RWPE1 (cell line): ENCODE data around the gene ADAM17.

Source experiments
- CTCF ChIA-PET: fragments of 350-600 bp; sonication (Branson Sonifier 250); formaldehyde crosslinking; extraction: SDS; loops from one replicate; lab custom pipeline; 2021; lab: Yijun Ruan, JAX
- POLR2A ChIA-PET: fragments of 400-600 bp; formaldehyde crosslinking; extraction: SDS; loops from one replicate; lab custom pipeline; 2020; ENCODE audit warnings: antibody characterized with exemption; ENCODE audit not compliant: low non-redundant PET; lab: Yijun Ruan, JAX
- DNase-seq: peaks from one replicate; pipeline ENCODE4 v3.0.0; 2012; ENCODE audit warnings: low spot score
- H3K27ac ChIP-seq: fragments of 450-650 bp; 2 replicates; pipeline ENCODE4 v1.5.1; 2017
- CTCF ChIP-seq: fragments of 450-650 bp; conservative IDR thresholded peaks from 2 replicates; pipeline ENCODE4 v1.5.1; 2017; ENCODE audit warnings: low read depth, mild to moderate bottlenecking

Gene ADAM17

GRCh38 chr2:9463698-9464034 lies 92.0 kb downstream of the ADAM17 start:
- TF ChIP-seq CTCF = no peak
- DNase-seq = no peak
- POLR2A ChIA-PET = no interaction called here
- CTCF ChIA-PET = no interaction called here
- H3K27ac ChIP-seq = no peak overlapping the region

GRCh38 chr2:9462886-9463697 lies 92.5 kb downstream of the ADAM17 start:
- CTCF ChIA-PET = interaction anchor here (0.8 kb wide), 1 partner anchor 15 kb away, joined by 3 read pairs; no protein-coding TSS in a partner anchor
- no peak overlapping the region for H3K27ac ChIP-seq
- TF ChIP-seq CTCF = no peak

GRCh38 chr2:9462313-9462712 lies 93.3 kb downstream of the ADAM17 start:
- CTCF ChIA-PET = no interaction called here
- H3K27ac ChIP-seq = no peak overlapping the region
- POLR2A ChIA-PET = no interaction called here
- DNase-seq = no peak
- no peak for TF ChIP-seq CTCF

More at GRCh38 chr2:9462886-9463697, 92.5 kb downstream of the ADAM17 start:
- DNase-seq = no peak
- POLR2A ChIA-PET = no interaction called here

- CTCF ChIA-PET = no interaction called here
- DNase-seq = no peak
- POLR2A ChIA-PET = no interaction called here
These were observed 94.6 kb downstream of the ADAM17 start for GRCh38 chr2:9461079-9461478.

GRCh38 chr2:9460441-9461017 lies 95.1 kb downstream of the ADAM17 start:
- DNase-seq = no peak
- H3K27ac ChIP-seq = no peak overlapping the region
- ChIA-PET POLR2A (no interaction called here), CTCF (no interaction called here)
- no peak for TF ChIP-seq CTCF

More at GRCh38 chr2:9461079-9461478, 94.6 kb downstream of the ADAM17 start:
- H3K27ac ChIP-seq = no peak overlapping the region
- TF ChIP-seq CTCF = no peak

- ChIA-PET POLR2A (no interaction called here), CTCF (no interaction called here)
- no peak for TF ChIP-seq CTCF
- no peak for DNase-seq
- H3K27ac ChIP-seq = no peak overlapping the region
These were observed 104.4 kb downstream of the ADAM17 start for GRCh38 chr2:9451231-9451630.
